IPS DF 6.9 (cell line): Measurements from ENCODE around the gene NDOR1.

Source experiments
- DNase-seq: peaks from one replicate; pipeline ENCODE4 v3.0.0-alpha.2; 2013; ENCODE audit warnings: low read depth, low spot score
- H3K27ac ChIP-seq: one replicate; pipeline ENCODE4 v1.5.1; 2013; ENCODE audit warnings: low read length, control low read depth
- H3K27me3 ChIP-seq: 2 replicates; pipeline ENCODE4 v1.6.1; 2013; ENCODE audit warnings: mild to moderate bottlenecking, low read length; ENCODE audit not compliant: control insufficient read depth, insufficient read depth
- H3K36me3 ChIP-seq: 2 replicates; pipeline ENCODE4 v1.6.1; 2013; ENCODE audit warnings: low read length; ENCODE audit not compliant: control insufficient read depth, insufficient read depth
- H3K4me1 ChIP-seq: 2 replicates; pipeline ENCODE4 v1.6.1; 2013; ENCODE audit warnings: low read length; ENCODE audit not compliant: control insufficient read depth, insufficient read depth
- H3K4me3 ChIP-seq: 2 replicates; pipeline ENCODE4 v1.5.1; 2013; ENCODE audit warnings: mild to moderate bottlenecking, low read length
- H3K9me3 ChIP-seq: 2 replicates; pipeline ENCODE4 v1.6.1; 2013; ENCODE audit warnings: low read length, inconsistent platforms; ENCODE audit not compliant: control insufficient read depth, insufficient read depth
- WGBS: extraction: QIAGEN DNeasy Blood & Tissue Kit; methylation state at CpG from one replicate; pipeline ENCODE4 v1.1.7; 2013; ENCODE audit warnings: mixed read lengths, missing lambda C conversion rate; ENCODE audit not compliant: insufficient read length, insufficient coverage; 5-methylcytosine and 5-hydroxymethylcytosine counted together

The NDOR1 gene

GRCh38 chr9:137228506-137228967 is 23.0 kb downstream of the NDOR1 start:
- no CpG with 5 or more reads among the region's 29 CpGs for WGBS
- Histone ChIP-seq H3K4me1 (peaks cover 2% of the 10 kb centered on the region; the same call in 1 of the 2 replicates), H3K27me3 (no peaks in the 10 kb centered on the region), H3K9me3 (no peaks in the 10 kb centered on the region), H3K27ac (no peak overlapping the region), H3K36me3 (no peaks in the 10 kb centered on the region), H3K4me3 (no peak overlapping the region)
- no peak for DNase-seq

GRCh38 chr9:137228968-137229896 is 23.7 kb downstream of the NDOR1 start:
- WGBS = no CpG with 5 or more reads among the region's 27 CpGs
- no peak for DNase-seq
- no peak overlapping the region for H3K4me3 ChIP-seq
- H3K27me3 ChIP-seq = no peaks in the 10 kb centered on the region
- H3K9me3 ChIP-seq = no peaks in the 10 kb centered on the region
- H3K27ac ChIP-seq = no peak overlapping the region
- H3K4me1 ChIP-seq = peaks cover 2% of the 10 kb centered on the region; the same call in 1 of the 2 replicates
- H3K36me3 ChIP-seq = no peaks in the 10 kb centered on the region

DNA sequence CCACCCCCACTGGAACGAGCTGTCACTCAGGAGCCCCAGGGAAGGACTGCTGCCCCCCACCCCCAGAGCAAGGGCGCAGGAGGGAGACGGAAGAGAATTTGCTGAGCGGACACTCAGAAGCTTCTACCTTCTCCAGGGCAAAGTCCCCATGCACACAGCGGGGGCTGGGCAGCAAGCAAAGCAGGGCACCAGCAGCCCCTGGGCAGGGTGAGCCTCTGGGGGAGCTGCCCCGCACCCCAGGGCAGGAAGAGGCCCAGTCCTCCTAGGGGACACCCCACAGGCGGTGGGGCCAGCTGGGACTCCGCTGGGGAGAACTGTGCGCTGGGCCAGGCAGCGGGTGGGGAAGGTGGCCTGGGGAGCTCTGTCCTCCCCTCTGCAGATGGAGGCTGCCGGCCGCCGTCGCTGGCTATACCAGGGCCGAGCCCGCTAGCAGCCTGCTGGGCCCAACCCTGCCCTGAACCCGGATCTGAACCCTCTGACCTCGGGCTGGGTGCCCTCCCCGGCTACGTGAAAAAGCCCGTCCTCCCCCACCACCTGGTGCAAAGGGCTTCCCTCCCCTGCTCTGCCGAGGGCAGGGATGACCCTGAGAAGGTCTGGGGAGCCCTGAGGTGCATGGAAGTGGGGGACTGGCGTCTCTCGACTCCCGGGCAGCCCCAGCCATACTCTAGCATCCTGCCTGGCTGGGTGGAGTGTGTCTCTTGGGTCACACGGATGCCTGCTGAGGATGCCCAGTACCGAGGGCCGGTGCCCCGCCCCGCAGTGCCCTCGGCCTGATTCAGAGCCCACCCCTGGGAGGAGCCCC is 24.6 kb downstream of the NDOR1 start:
- H3K36me3 ChIP-seq = no peaks in the 10 kb centered on the region
- no peaks in the 10 kb centered on the region for H3K27me3 ChIP-seq
- DNase-seq = no peak
- peaks cover 2% of the 10 kb centered on the region; the same call in 1 of the 2 replicates for H3K4me1 ChIP-seq
- H3K27ac ChIP-seq = no peak overlapping the region
- no peaks in the 10 kb centered on the region for H3K9me3 ChIP-seq
- H3K4me3 ChIP-seq = no peak overlapping the region
- WGBS = no CpG with 5 or more reads among the region's 31 CpGs

- WGBS = no CpG with 5 or more reads among the region's 14 CpGs
- peaks cover 2% of the 10 kb centered on the region; the same call in 1 of the 2 replicates for H3K4me1 ChIP-seq
- H3K27me3 ChIP-seq = no peaks in the 10 kb centered on the region
Observed at GRCh38 chr9:137230705-137231371, 25.3 kb downstream of the NDOR1 start, which contains the start of gene SLC34A3. Gene SLC34A3, plus strand, starts transcription at chr9:137230901. Its CDS starts 802 bp downstream, at chr9:137231703.

DNA sequence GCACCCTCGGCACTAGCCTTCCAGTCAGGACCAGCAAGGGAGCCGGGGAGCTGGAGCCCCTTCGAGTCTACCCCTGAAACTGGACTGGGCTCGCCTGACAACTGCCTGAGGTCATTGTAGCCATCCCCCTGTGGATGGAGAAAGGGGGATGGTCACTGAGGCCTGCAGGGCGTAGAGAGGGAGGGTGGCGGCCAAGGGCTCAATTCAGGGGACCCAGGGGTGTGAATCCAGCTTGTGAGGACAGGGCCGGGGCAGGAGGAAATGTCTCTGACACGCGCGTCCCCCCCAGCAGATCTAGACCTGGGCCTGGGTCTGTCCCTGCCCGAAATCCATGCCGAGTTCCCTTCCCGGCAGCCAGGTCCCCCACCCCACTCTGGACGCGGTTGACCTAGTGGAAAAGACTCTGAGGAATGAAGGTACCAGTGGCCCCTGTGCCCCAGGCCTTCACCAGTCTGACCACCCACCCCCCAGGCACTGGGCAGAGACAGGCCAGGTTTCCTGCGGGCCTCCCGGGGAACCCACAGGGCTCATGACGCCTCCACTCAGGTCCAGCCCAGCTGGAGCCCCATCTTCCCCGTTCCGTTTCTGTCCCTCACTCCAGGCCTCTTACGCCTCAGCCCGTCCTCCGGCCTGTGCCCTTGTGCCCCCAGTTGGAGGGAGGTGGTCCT is 26.0 kb downstream of the NDOR1 start:
- Histone ChIP-seq H3K9me3 (no peaks in the 10 kb centered on the region), H3K27ac (no peak overlapping the region), H3K36me3 (no peaks in the 10 kb centered on the region), H3K4me3 (no peak overlapping the region), H3K4me1 (peaks cover 4% of the 10 kb centered on the region), H3K27me3 (no peaks in the 10 kb centered on the region)
- DNase-seq = no peak
- WGBS = no CpG with 5 or more reads among the region's 23 CpGs

More at GRCh38 chr9:137230705-137231371, 25.3 kb downstream of the NDOR1 start, which contains the start of gene SLC34A3:
- H3K36me3 ChIP-seq = no peaks in the 10 kb centered on the region
- H3K27ac ChIP-seq = no peak within 1 kb of the TSS
- DNase-seq = no peak
- H3K9me3 ChIP-seq = no peaks in the 10 kb centered on the region
- no peak within 1 kb of the TSS for H3K4me3 ChIP-seq

GRCh38 chr9:137232101-137232500 is 26.6 kb downstream of the NDOR1 start:
- Histone ChIP-seq H3K27me3 (no peaks in the 10 kb centered on the region), H3K27ac (no peak overlapping the region), H3K36me3 (no peaks in the 10 kb centered on the region), H3K4me1 (peaks cover 9% of the 10 kb centered on the region), H3K9me3 (no peaks in the 10 kb centered on the region), H3K4me3 (no peak overlapping the region)
- WGBS = no CpG with 5 or more reads among the region's 10 CpGs
- no peak for DNase-seq

DNA sequence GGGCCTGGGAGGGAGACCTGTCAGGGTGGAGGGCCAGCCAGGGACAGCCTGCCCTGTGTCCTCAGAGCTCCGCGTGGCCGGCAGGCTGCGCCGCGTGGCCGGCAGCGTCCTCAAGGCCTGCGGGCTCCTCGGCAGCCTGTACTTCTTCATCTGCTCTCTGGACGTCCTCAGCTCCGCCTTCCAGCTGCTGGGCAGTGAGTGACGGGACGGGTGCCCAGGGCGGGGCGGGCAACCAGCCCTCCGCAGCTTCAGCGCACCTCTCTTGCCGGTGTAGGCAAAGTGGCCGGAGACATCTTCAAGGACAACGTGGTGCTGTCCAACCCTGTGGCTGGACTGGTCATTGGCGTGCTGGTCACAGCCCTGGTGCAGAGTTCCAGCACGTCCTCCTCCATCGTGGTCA is 27.0 kb downstream of the NDOR1 start:
- no peaks in the 10 kb centered on the region for H3K36me3 ChIP-seq
- H3K4me3 ChIP-seq = no peak overlapping the region
- H3K4me1 ChIP-seq = peaks cover 9% of the 10 kb centered on the region
- no peaks in the 10 kb centered on the region for H3K9me3 ChIP-seq
- no peak overlapping the region for H3K27ac ChIP-seq
- no peaks in the 10 kb centered on the region for H3K27me3 ChIP-seq
- DNase-seq = no peak
- no CpG with 5 or more reads among the region's 24 CpGs for WGBS

DNA sequence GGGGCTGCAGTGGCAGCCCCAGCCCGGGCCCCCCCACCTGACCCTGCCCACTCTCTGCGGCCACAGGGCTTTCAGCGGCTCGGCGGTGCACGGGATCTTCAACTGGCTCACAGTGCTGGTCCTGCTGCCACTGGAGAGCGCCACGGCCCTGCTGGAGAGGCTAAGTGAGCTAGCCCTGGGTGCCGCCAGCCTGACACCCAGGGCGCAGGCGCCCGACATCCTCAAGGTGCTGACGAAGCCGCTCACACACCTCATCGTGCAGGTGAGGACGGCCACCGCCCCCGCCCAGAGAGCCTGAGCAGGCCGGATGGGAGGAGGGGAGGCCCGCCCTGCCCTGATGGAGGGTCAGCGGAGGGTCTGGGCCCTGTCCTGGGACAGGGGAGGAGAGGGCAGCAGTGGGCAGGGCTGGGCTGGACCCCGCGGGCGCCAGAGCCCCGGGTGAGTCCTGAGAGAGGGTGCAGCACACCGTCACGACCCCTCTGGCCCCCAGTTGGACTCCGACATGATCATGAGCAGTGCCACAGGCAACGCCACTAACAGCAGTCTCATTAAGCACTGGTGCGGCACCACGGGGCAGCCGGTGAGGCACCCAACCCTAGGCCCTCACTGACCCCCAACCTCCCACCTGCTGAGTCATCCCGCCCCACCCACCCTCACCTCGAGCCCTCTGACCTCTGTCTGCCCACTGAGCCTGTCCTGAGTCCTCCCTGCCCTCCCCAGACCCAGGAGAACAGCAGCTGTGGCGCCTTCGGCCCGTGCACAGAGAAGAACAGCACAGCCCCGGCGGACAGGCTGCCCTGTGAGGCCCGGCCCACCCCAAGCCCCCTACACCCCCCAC is 27.9 kb downstream of the NDOR1 start:
- WGBS = no CpG with 5 or more reads among the region's 40 CpGs
- DNase-seq = no peak
- Histone ChIP-seq H3K4me1 (peaks cover 7% of the 10 kb centered on the region), H3K27ac (no peak overlapping the region), H3K4me3 (no peak overlapping the region), H3K36me3 (no peaks in the 10 kb centered on the region), H3K27me3 (no peaks in the 10 kb centered on the region), H3K9me3 (no peaks in the 10 kb centered on the region)

DNA sequence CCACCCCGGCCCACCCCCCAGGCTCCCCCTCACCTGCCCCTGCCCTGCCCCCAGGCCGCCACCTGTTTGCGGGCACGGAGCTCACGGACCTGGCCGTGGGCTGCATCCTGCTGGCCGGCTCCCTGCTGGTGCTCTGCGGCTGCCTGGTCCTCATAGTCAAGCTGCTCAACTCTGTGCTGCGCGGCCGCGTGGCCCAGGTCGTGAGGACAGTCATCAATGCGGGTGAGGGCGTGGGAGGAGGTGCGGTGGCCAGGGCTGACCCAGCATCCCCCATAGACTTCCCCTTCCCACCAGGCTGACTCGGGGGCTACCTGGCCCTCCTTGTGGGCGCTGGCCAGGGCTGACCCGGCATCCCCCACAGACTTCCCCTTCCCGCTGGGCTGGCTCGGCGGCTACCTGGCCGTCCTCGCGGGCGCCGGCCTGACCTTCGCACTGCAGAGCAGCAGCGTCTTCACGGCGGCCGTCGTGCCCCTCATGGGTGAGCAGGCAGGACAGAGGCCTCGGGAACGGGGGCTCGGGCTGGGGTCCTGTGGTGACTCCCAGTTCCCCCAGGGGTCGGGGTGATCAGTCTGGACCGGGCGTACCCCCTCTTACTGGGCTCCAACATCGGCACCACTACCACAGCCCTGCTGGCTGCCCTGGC is 28.7 kb downstream of the NDOR1 start:
- WGBS = no CpG with 5 or more reads among the region's 40 CpGs
- H3K27ac ChIP-seq = no peak overlapping the region
- no peak for DNase-seq
- H3K27me3 ChIP-seq = no peaks in the 10 kb centered on the region
- no peaks in the 10 kb centered on the region for H3K9me3 ChIP-seq
- H3K4me1 ChIP-seq = peaks cover 7% of the 10 kb centered on the region
- no peaks in the 10 kb centered on the region for H3K36me3 ChIP-seq
- H3K4me3 ChIP-seq = no peak overlapping the region
